ENCODE results near the gene ARMH4.

DNA sequence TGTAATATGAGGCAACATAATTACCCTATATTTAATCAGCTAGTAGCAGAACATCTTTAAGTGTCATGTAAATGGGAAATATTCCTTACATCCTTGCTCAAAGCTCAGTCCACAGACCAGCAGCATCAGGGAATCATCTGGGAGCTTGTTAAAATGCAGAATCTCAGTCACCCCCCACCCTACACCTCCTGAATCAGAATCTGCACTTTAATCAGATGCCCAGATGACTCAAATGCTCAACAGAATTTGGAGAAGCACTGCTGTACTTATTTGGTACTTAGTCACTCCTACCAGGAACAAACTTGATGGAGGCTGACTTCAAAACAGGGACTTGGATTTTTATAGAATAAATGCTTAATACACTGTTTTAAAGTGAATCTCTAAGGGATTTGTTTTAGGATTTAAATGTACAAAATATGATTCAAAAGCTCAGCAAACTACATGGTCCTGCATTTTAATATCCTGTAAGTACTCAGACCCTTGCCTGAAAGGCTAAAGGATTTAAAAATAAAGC is 96.5 kb downstream of the ARMH4 start:
- TF ChIP-seq, protein P1, sequence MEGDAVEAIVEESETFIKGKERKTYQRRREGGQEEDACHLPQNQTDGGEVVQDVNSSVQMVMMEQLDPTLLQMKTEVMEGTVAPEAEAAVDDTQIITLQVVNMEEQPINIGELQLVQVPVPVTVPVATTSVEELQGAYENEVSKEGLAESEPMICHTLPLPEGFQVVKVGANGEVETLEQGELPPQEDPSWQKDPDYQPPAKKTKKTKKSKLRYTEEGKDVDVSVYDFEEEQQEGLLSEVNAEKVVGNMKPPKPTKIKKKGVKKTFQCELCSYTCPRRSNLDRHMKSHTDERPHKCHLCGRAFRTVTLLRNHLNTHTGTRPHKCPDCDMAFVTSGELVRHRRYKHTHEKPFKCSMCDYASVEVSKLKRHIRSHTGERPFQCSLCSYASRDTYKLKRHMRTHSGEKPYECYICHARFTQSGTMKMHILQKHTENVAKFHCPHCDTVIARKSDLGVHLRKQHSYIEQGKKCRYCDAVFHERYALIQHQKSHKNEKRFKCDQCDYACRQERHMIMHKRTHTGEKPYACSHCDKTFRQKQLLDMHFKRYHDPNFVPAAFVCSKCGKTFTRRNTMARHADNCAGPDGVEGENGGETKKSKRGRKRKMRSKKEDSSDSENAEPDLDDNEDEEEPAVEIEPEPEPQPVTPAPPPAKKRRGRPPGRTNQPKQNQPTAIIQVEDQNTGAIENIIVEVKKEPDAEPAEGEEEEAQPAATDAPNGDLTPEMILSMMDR (IDR thresholded peaks at IDR 0.05 in 4 of 5, conservative IDR thresholded peaks at IDR 0.05 in 1 of 5), result no peak
- TF ChIP-seq POLR2A (IDR thresholded peaks at IDR 0.05), result no peak
